Measurements from ENCODE around the gene SEZ6L.

SEZ6L gene

GRCh38 chr22:26323013-26323412, 153.8 kb downstream of the SEZ6L start:
- Histone ChIP-seq H3K4me3 (no peak overlapping the region), H3K27ac (no peak overlapping the region)

GRCh38 chr22:26324150-26324549, 154.9 kb downstream of the SEZ6L start:
- no peak overlapping the region for H3K27ac ChIP-seq
- no peak overlapping the region for H3K4me3 ChIP-seq

GRCh38 chr22:26325641-26326040, 156.4 kb downstream of the SEZ6L start:
- H3K27ac ChIP-seq = no peak overlapping the region
- H3K4me3 ChIP-seq = no peak overlapping the region

DNA sequence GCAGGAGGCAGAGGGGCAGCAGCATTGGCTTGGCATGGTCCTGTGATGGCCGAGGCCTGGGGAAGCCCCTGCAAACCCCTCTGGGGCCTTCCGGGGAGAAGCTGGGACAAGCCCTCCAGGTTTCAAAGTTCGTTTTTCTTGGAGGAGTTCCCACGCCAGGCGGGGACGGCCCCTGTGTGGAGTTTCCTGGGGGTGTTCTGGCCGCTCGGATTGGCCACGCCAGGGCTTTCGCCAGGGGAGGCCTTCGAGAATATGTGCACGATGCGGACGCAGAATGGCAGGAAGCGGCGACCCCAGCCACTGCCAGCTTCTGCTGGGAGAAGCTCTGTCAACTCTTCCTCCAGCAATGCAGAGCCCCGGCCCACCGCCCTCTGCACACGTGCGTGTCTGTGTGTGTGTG, 157.5 kb downstream of the SEZ6L start:
- no peak overlapping the region for H3K4me3 ChIP-seq
- no peak overlapping the region for H3K27ac ChIP-seq

DNA sequence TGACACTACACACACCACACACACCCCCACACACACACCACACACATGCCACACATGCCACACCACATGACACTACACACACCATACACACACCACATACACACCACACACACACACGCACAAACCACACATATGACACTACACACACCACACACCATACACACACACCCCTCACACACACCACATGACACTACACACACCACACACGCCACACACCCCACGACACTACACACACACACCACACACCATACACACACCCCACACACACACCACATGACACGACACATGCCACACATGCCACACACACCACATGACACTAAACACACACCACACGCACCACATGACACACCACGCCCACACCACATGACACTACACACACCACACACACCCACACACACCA, 158.0 kb downstream of the SEZ6L start:
- Histone ChIP-seq H3K27ac (no peak overlapping the region), H3K4me3 (no peak overlapping the region)

DNA sequence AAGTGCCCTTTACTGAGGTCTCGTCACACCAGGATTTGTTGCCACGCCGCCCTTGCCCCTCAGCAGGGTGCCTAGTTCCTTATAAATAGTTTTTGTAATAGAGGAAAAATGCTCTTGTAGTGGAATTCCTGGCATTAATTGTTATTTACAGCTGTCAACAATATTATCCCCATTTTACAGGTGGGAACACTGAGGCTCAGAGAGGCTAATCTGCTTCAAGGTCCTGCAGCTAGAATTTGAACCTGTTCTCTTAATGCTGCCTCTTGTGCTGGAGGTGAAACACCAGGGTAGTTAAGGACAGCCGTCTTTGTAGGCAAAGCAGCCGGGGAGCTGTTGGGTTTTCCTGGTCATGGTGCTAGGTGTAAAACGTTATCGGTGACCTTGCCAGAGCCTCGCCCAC, 159.0 kb downstream of the SEZ6L start:
- no peak overlapping the region for H3K27ac ChIP-seq
- no peak overlapping the region for H3K4me3 ChIP-seq

GRCh38 chr22:26330971-26331625, 161.8 kb downstream of the SEZ6L start:
- no peak overlapping the region for H3K27ac ChIP-seq
- H3K4me3 ChIP-seq = no peak overlapping the region

DNA sequence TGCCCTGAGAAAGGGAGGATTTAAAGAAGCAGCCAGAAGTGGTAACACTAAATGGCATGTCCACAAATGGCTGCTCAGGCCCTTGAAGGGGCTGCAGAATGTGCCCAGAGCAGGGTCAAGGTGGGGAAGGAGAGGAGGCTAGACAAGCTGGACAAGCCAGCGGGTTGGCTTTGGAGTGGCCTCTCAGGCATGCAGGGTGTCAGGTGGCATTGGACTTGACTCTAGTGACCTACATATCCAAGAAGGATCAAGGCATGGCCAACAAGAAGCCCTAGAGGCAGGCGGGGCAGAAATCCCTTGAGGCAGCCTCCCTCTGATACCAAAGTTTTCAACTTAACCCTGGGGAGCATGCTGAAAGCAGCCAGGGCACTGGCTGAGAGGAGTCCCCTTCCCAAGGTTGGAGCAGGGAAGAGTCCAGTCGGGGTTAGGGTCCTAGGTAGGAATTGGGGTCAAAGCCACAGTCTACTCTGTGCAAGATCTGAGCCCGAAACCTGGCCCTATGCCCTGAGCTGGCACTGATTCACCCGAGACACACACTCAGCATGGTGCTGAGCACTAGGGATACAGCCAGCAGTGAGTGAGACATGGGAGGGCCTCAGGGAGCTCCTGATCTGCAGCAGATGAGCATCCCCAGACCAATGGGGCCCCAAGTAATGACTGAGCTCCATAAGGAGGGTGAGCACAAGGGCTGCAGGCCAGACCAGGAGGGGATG, 164.0 kb downstream of the SEZ6L start:
- H3K4me3 ChIP-seq = no peak overlapping the region
- no peak overlapping the region for H3K27ac ChIP-seq

- Histone ChIP-seq H3K27ac (no peak overlapping the region), H3K4me3 (no peak overlapping the region)
These were observed 165.0 kb downstream of the SEZ6L start for GRCh38 chr22:26334232-26334631.

DNA sequence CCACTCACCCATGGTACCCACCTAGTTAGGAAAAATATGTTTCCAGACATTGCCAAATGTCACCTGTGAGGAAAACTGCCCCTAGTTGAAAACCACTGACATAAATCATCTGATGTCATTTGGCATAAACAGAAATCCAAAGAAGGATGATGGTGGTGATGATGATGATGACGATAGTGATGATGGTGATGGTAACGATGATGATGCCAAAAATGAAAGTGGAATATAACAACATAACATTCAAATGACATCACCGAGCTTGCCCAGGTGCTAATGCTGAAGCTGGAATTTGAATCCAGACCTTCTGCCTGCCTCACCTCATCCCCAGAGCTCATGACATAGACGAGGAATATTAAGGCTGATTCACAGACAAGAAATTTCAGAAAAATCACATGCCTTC, 167.5 kb downstream of the SEZ6L start:
- H3K27ac ChIP-seq = no peak overlapping the region
- no peak overlapping the region for H3K4me3 ChIP-seq

DNA sequence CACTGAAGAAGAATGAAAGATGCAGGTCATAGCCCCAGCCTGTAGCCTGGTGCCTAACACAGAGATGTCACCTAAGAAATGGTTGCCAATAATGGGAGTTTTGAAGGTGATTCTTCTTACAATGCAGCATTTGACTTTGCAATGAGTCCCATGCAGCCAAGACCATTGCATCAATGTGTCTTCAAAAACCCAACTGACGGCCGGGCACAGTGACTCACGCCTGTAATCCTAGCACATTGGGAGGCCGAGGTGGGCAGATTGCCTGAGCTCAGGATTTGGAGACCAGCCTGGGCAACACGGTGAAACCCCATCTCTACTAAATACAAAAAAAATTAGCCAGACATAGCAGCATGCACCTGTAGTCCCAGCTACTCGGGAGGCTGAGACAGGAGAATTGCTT, 170.5 kb downstream of the SEZ6L start:
- H3K4me3 ChIP-seq = no peak overlapping the region
- H3K27ac ChIP-seq = no peak overlapping the region

GRCh38 chr22:26342745-26343410, 173.6 kb downstream of the SEZ6L start:
- no peak overlapping the region for H3K4me3 ChIP-seq
- H3K27ac ChIP-seq = no peak overlapping the region

DNA sequence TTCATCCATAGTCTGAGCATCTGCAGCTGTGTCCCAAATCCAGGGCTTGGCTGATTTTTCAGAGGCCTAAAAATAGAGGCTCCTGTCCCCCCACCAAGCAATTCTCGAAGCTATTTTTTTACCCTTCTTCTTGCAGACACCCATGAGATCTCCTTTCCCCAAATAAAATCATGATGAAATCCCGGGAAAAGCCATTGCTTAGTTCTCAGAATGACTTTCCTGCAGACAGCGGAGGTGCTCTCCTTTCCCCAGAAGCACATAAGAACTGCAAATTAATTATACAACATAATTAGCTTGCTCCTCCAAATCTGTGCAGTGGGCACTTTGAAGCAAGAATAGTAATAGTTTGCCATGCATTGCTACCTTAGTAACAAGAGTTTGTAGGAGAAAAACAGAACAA, 176.2 kb downstream of the SEZ6L start:
- Histone ChIP-seq H3K4me3 (no peak overlapping the region), H3K27ac (no peak overlapping the region)

DNA sequence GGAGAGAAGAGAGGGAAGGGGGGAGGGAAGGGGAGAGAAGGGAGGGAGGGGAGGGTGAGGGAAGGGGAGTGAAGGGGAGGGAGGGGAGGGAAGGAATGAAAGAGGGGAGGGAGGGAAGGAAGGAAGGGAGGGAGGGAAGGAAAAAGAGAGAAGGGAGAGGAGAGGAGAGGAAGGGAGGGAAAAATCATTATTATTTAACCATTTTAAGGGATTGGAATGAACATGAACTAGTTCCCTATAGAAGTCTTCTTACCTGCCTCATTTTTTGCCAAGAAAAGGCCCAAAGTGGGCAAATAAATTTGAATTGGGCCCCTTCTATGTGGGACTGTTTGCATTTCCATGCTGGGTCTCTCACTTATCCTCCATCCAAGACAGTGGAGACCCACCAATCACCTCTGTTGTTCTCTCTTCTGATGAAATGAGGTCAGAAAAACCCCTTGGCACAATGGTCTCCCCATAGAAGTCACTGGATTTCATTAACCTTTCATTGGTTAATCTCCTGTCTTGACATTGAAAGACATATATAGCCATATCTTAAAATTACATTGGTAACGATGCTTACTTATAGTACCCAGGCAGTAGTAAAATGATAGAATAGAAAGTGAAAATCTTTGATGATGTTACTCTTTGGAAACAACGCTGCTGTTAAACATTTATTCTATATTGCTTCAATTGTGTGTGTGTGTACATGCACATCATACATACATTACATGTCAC, 179.7 kb downstream of the SEZ6L start:
- H3K4me3 ChIP-seq = no peak overlapping the region
- no peak overlapping the region for H3K27ac ChIP-seq

GRCh38 chr22:26354707-26355106, 185.4 kb downstream of the SEZ6L start:
- no peak overlapping the region for H3K27ac ChIP-seq
- no peak overlapping the region for H3K4me3 ChIP-seq

GRCh38 chr22:26357281-26357680, 188.0 kb downstream of the SEZ6L start:
- Histone ChIP-seq H3K27ac (no peak overlapping the region), H3K4me3 (no peak overlapping the region)

DNA sequence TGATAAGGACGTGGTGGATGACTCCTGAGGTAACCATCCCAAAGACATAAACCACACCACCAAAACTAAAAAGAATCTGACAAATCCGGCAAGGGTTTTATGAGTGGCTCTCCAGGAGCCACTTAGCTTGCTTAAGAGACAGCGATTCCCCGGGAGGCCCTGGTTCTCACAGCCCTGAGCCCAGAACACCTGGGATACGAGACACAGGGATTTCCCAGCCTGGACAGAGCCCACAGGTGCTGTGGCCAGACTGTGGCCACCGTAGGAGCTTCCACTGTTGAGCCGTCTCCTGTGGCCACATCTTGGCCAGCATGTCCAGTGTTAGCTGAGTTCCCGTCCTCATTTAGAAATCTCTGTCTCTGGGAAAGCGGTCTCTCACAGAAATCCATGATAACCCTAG, 188.6 kb downstream of the SEZ6L start:
- H3K4me3 ChIP-seq = no peak overlapping the region
- H3K27ac ChIP-seq = no peak overlapping the region

- Histone ChIP-seq H3K27ac (no peak overlapping the region), H3K4me3 (no peak overlapping the region)
These were observed 189.9 kb downstream of the SEZ6L start for GRCh38 chr22:26359156-26359555.

GRCh38 chr22:26360169-26360885, 191.1 kb downstream of the SEZ6L start:
- Histone ChIP-seq H3K4me3 (no peak overlapping the region), H3K27ac (no peak overlapping the region)

DNA sequence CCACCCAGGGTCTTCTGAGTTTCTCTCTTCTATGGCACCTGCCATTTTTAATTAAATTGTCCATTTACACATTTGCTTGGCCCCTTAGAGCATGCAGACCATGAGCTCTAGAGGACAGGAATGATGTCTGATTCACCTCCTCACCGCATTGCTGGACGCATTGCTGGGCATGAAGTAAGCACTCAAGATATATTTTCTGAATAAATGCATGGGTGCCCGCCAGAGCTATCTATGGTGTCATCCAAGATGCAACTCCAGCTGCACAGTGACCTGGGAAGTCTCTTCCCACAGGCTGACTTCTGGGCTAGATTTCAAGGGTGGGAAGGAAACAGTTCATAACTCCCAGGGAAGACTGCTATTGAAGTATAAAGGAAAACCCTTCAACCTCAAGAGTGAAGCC, 193.2 kb downstream of the SEZ6L start:
- Histone ChIP-seq H3K4me3 (no peak overlapping the region), H3K27ac (no peak overlapping the region)
